GM21825 (cell line): Measurements from ENCODE around the gene PADI1.

Experiments used
- ATAC-seq: cut with Tn5 transposase; IDR thresholded peaks from one replicate; pipeline ENCODE4 v1.9.1; 2021; ENCODE audit warnings: mild to moderate bottlenecking, moderate library complexity; ENCODE audit not compliant: unreplicated experiment

Gene PADI1

GRCh38 chr1:17214876-17215544 is 10.1 kb downstream of the PADI1 start:
- no peak for ATAC-seq

- no peak for ATAC-seq
These were observed 10.6 kb downstream of the PADI1 start for GRCh38 chr1:17215545-17215890.

GRCh38 chr1:17216078-17216477 is 11.2 kb downstream of the PADI1 start:
- no peak for ATAC-seq

- ATAC-seq = no peak
These were observed 12.7 kb downstream of the PADI1 start for GRCh38 chr1:17217607-17218006.

- no peak for ATAC-seq
These were observed 14.0 kb downstream of the PADI1 start for GRCh38 chr1:17218939-17219338.

GRCh38 chr1:17220287-17220686 is 15.4 kb downstream of the PADI1 start:
- no peak for ATAC-seq

- no peak for ATAC-seq
These were observed 17.6 kb downstream of the PADI1 start for GRCh38 chr1:17222557-17222956.

GRCh38 chr1:17224434-17224833 is 19.5 kb downstream of the PADI1 start:
- no peak for ATAC-seq

GRCh38 chr1:17225140-17225539 is 20.2 kb downstream of the PADI1 start:
- no peak for ATAC-seq

GRCh38 chr1:17227358-17227915 is 22.5 kb downstream of the PADI1 start:
- ATAC-seq = no peak

- no peak for ATAC-seq
These were observed 23.7 kb downstream of the PADI1 start for GRCh38 chr1:17228619-17229018.

GRCh38 chr1:17229379-17229778 is 24.5 kb downstream of the PADI1 start:
- no peak for ATAC-seq

- ATAC-seq = no peak
These were observed 25.2 kb downstream of the PADI1 start for GRCh38 chr1:17230106-17230505.

- no peak for ATAC-seq
These were observed 25.9 kb downstream of the PADI1 start for GRCh38 chr1:17230671-17231310.

- ATAC-seq = no peak
These were observed 28.1 kb downstream of the PADI1 start for GRCh38 chr1:17232759-17233661.

- ATAC-seq = no peak
These were observed 28.9 kb downstream of the PADI1 start for GRCh38 chr1:17233675-17234320.

- ATAC-seq = no peak
These were observed 29.5 kb downstream of the PADI1 start for GRCh38 chr1:17234405-17234804.

- no peak for ATAC-seq
These were observed 30.4 kb downstream of the PADI1 start for GRCh38 chr1:17235135-17235885.

- ATAC-seq = no peak
These were observed 32.0 kb downstream of the PADI1 start for GRCh38 chr1:17236779-17237560.

- ATAC-seq = no peak
These were observed 32.6 kb downstream of the PADI1 start for GRCh38 chr1:17237561-17237903.
